ENCODE measurements around the gene EDN2.

Gene EDN2

DNA sequence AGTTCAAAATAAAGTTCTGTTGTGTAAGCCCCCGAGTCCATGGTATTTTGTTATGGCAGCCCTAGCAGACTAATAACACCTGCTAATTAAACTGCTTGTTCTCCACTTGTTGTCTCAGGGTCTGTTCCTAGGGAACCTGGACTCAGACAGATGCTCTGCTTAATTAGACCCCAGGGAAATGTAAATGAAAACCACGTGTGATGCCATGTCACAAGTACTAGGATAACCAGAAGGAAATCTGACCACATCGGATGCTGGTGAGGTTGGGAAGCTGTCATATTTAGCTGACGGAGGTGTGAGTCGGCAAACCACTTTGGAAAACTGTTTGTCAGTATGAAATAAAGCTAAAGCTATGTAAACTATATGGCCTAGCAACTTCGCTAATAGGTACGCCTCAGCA, 19.6 kb downstream of the EDN2 start:
- Histone ChIP-seq H3K79me1 (ENCODE audit: low read depth, low read length) (no peaks in the 10 kb centered on the region), H3K27me3 (ENCODE audit: control insufficient read depth in 3 of 3, insufficient read depth in 3 of 3, low read depth in 1 of 3, low read length in 3 of 3) (peaks cover 0 to 20% (median 0%) of the 10 kb centered on the region in 3 experiments), H3K36me3 (replicated peaks in 1 of 2; ENCODE audit: control insufficient read depth in 2 of 2, insufficient read depth in 2 of 2, low read length in 2 of 2) (no peaks in the 10 kb centered on the region), H3K9ac (ENCODE audit: low read depth, low read length, poor library complexity) (no peak overlapping the region), H3K4me3 (ENCODE audit: low read length in 2 of 2) (no peak overlapping the region), H4K8ac (ENCODE audit: low read depth, low read length) (no peak overlapping the region), H3K18ac (ENCODE audit: low read length) (no peak overlapping the region), H4K91ac (ENCODE audit: low read depth, low read length, poor library complexity) (no peak overlapping the region), H2AFZ (ENCODE audit: low read length) (no peak overlapping the region), H2AK5ac (ENCODE audit: low read depth, low read length) (no peak overlapping the region), H3K14ac (ENCODE audit: low read length) (no peak overlapping the region), H3K9me3 (replicated peaks in 1 of 2; ENCODE audit: control insufficient read depth in 2 of 2, insufficient read depth in 1 of 2, low read depth in 1 of 2, low read length in 2 of 2) (no peaks in the 10 kb centered on the region), H3K4me2 (ENCODE audit: insufficient read depth, low read length, poor library complexity, severe bottlenecking) (no peak overlapping the region), H3K23ac (ENCODE audit: low read depth, low read length, poor library complexity) (no peak overlapping the region), H3K27ac (replicated peaks; ENCODE audit: low read length) (no peak overlapping the region), H2BK5ac (ENCODE audit: low read length) (no peak overlapping the region), H2BK15ac (ENCODE audit: low read length) (no peak overlapping the region), H3K4me1 (ENCODE audit: control insufficient read depth in 2 of 2, insufficient read depth in 1 of 2, low read depth in 1 of 2, low read length in 2 of 2) (no peaks in the 10 kb centered on the region), H2BK120ac (ENCODE audit: low read depth, low read length) (no peak overlapping the region), H2BK12ac (ENCODE audit: low read length) (no peak overlapping the region), H3K4ac (ENCODE audit: low read length) (no peak overlapping the region)
- no CpG with 5 or more reads among the region's 7 CpGs for WGBS, 2 donors (ENCODE audit: extremely low coverage in 2 of 2, insufficient read length in 2 of 2, insufficient replicate concordance in 1 of 2)
- no peak for DNase-seq (ENCODE audit: low spot score)

DNA sequence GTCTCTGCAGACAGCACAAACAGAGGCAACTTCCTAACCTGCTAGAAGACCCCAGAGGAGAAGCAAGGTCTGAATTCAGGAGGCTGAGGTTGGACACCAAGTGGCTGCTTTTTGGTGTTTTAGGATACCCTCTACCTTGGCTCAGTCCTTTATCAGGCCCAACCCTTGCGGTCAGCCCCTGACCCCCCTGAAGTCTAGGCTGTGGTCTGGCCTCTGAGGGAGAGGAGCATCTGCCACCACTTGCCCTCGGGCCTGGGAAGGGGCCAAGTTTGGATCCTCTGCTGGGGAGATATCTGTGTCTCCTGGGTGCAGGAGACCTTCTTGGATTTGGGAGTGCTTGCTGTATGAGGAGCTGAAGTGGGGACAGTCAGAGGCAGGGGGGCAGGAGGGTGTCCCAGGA, 21.0 kb downstream of the EDN2 start:
- Histone ChIP-seq H3K9ac (ENCODE audit: low read depth, low read length, poor library complexity) (no peak overlapping the region), H2BK15ac (ENCODE audit: low read length) (no peak overlapping the region), H2BK12ac (ENCODE audit: low read length) (no peak overlapping the region), H3K14ac (ENCODE audit: low read length) (no peak overlapping the region), H3K18ac (ENCODE audit: low read length) (no peak overlapping the region), H3K4me1 (ENCODE audit: control insufficient read depth in 2 of 2, insufficient read depth in 1 of 2, low read depth in 1 of 2, low read length in 2 of 2) (no peaks in the 10 kb centered on the region), H3K4me3 (ENCODE audit: low read length in 2 of 2) (no peak overlapping the region), H3K4ac (ENCODE audit: low read length) (no peak overlapping the region), H4K91ac (ENCODE audit: low read depth, low read length, poor library complexity) (no peak overlapping the region), H2BK5ac (ENCODE audit: low read length) (no peak overlapping the region), H4K8ac (ENCODE audit: low read depth, low read length) (no peak overlapping the region), H3K36me3 (replicated peaks in 1 of 2; ENCODE audit: control insufficient read depth in 2 of 2, insufficient read depth in 2 of 2, low read length in 2 of 2) (no peaks in the 10 kb centered on the region), H3K27ac (replicated peaks; ENCODE audit: low read length) (no peak overlapping the region), H3K9me3 (replicated peaks in 1 of 2; ENCODE audit: control insufficient read depth in 2 of 2, insufficient read depth in 1 of 2, low read depth in 1 of 2, low read length in 2 of 2) (no peaks in the 10 kb centered on the region), H2AFZ (ENCODE audit: low read length) (no peak overlapping the region), H2AK5ac (ENCODE audit: low read depth, low read length) (no peak overlapping the region), H3K23ac (ENCODE audit: low read depth, low read length, poor library complexity) (no peak overlapping the region), H2BK120ac (ENCODE audit: low read depth, low read length) (no peak overlapping the region), H3K4me2 (ENCODE audit: insufficient read depth, low read length, poor library complexity, severe bottlenecking) (no peak overlapping the region), H3K79me1 (ENCODE audit: low read depth, low read length) (no peaks in the 10 kb centered on the region), H3K27me3 (ENCODE audit: control insufficient read depth in 3 of 3, insufficient read depth in 3 of 3, low read depth in 1 of 3, low read length in 3 of 3) (peaks cover 0 to 31% (median 0%) of the 10 kb centered on the region in 3 experiments)
- WGBS, 2 donors (ENCODE audit: extremely low coverage in 2 of 2, insufficient read length in 2 of 2, insufficient replicate concordance in 1 of 2), result no CpG with 5 or more reads among the region's 2 CpGs
- DNase-seq (ENCODE audit: low spot score), result no peak

GRCh38 chr1:41462680-41463004, 21.8 kb downstream of the EDN2 start:
- Histone ChIP-seq H2AFZ (ENCODE audit: low read length) (no peak overlapping the region), H3K14ac (ENCODE audit: low read length) (no peak overlapping the region), H3K9me3 (replicated peaks in 1 of 2; ENCODE audit: control insufficient read depth in 2 of 2, insufficient read depth in 1 of 2, low read depth in 1 of 2, low read length in 2 of 2) (no peaks in the 10 kb centered on the region), H4K91ac (ENCODE audit: low read depth, low read length, poor library complexity) (no peak overlapping the region), H3K4me3 (ENCODE audit: low read length in 2 of 2) (no peak overlapping the region), H3K23ac (ENCODE audit: low read depth, low read length, poor library complexity) (no peak overlapping the region), H3K9ac (ENCODE audit: low read depth, low read length, poor library complexity) (no peak overlapping the region), H2AK5ac (ENCODE audit: low read depth, low read length) (no peak overlapping the region), H3K4ac (ENCODE audit: low read length) (no peak overlapping the region), H2BK12ac (ENCODE audit: low read length) (no peak overlapping the region), H2BK120ac (ENCODE audit: low read depth, low read length) (no peak overlapping the region), H4K8ac (ENCODE audit: low read depth, low read length) (no peak overlapping the region), H3K36me3 (replicated peaks in 1 of 2; ENCODE audit: control insufficient read depth in 2 of 2, insufficient read depth in 2 of 2, low read length in 2 of 2) (no peaks in the 10 kb centered on the region), H2BK15ac (ENCODE audit: low read length) (no peak overlapping the region), H2BK5ac (ENCODE audit: low read length) (no peak overlapping the region), H3K4me2 (ENCODE audit: insufficient read depth, low read length, poor library complexity, severe bottlenecking) (no peak overlapping the region), H3K18ac (ENCODE audit: low read length) (no peak overlapping the region), H3K4me1 (ENCODE audit: control insufficient read depth in 2 of 2, insufficient read depth in 1 of 2, low read depth in 1 of 2, low read length in 2 of 2) (no peaks in the 10 kb centered on the region), H3K27me3 (ENCODE audit: control insufficient read depth in 3 of 3, insufficient read depth in 3 of 3, low read depth in 1 of 3, low read length in 3 of 3) (peaks cover 0 to 35% (median 0%) of the 10 kb centered on the region in 3 experiments), H3K27ac (replicated peaks; ENCODE audit: low read length) (no peak overlapping the region), H3K79me1 (ENCODE audit: low read depth, low read length) (no peaks in the 10 kb centered on the region)
- DNase-seq (ENCODE audit: low spot score), result no peak
- WGBS, 2 donors (ENCODE audit: extremely low coverage in 2 of 2, insufficient read length in 2 of 2, insufficient replicate concordance in 1 of 2), result no CpG with 5 or more reads among the region's 2 CpGs

DNA sequence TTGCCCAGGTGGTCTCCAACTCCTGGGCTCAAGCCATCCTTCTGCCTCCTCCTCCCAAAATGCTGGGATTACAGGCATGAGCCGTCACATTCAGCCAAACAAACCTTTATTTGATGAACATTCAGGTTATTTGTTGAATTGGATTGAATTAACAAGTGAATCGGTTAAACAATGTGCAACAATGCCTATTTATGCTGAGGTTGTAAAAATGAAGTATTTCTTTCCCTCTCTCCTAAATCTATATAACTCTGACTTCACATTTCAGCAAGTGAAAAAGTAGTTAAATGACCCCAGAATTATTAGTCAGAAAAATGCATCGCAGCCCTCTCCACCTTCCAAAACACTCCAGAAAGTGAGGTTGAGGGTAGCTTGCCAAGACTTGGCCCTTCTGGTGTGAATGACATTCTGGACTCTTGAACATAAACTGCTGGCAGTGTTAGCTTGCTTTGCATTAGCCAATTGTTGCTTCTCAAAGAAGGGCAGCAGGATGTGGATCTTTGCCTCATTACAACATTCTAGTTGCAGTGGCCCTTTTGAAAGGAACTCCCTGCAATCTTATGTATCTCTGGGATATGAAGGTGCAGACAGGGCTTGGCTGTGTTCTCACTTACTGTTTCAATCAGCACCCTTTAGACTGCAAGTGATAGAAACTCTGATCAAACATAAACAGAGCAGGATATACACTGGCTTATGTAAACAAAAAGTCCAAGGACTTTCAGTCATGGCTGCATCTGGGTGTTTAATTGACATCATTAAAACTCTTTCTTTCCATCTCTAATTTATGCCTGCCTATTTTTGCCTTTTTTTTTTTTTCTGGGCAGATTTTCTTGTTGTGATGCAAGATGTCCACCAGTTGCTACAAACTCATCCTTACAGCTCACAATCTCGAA, 22.4 kb downstream of the EDN2 start:
- H3K79me1 ChIP-seq (ENCODE audit: low read depth, low read length), result no peaks in the 10 kb centered on the region
- H3K4me2 ChIP-seq (ENCODE audit: insufficient read depth, low read length, poor library complexity, severe bottlenecking), result no peak overlapping the region
- no peak overlapping the region for H4K91ac ChIP-seq (ENCODE audit: low read depth, low read length, poor library complexity)
- no CpG with 5 or more reads among the region's 4 CpGs for WGBS, 2 donors (ENCODE audit: extremely low coverage in 2 of 2, insufficient read length in 2 of 2, insufficient replicate concordance in 1 of 2)
- no peaks in the 10 kb centered on the region for H3K4me1 ChIP-seq (ENCODE audit: control insufficient read depth in 2 of 2, insufficient read depth in 1 of 2, low read depth in 1 of 2, low read length in 2 of 2)
- no peak overlapping the region for H2BK12ac ChIP-seq (ENCODE audit: low read length)
- H2BK5ac ChIP-seq (ENCODE audit: low read length), result no peak overlapping the region
- no peak overlapping the region for H2BK15ac ChIP-seq (ENCODE audit: low read length)
- no peak overlapping the region for H3K27ac ChIP-seq (replicated peaks; ENCODE audit: low read length)
- no peaks in the 10 kb centered on the region for H3K9me3 ChIP-seq (replicated peaks in 1 of 2; ENCODE audit: control insufficient read depth in 2 of 2, insufficient read depth in 1 of 2, low read depth in 1 of 2, low read length in 2 of 2)
- peak overlapping the region; percentile 29 for H2AFZ ChIP-seq (ENCODE audit: low read length)
- DNase-seq (ENCODE audit: low spot score), result no peak
- no peak overlapping the region for H3K4ac ChIP-seq (ENCODE audit: low read length)
- H3K18ac ChIP-seq (ENCODE audit: low read length), result no peak overlapping the region
- H3K27me3 ChIP-seq (ENCODE audit: control insufficient read depth in 3 of 3, insufficient read depth in 3 of 3, low read depth in 1 of 3, low read length in 3 of 3), result peaks cover 0 to 33% (median 0%) of the 10 kb centered on the region in 3 experiments
- no peak overlapping the region for H3K14ac ChIP-seq (ENCODE audit: low read length)
- H4K8ac ChIP-seq (ENCODE audit: low read depth, low read length), result no peak overlapping the region
- H3K36me3 ChIP-seq (replicated peaks in 1 of 2; ENCODE audit: control insufficient read depth in 2 of 2, insufficient read depth in 2 of 2, low read length in 2 of 2), result no peaks in the 10 kb centered on the region
- no peak overlapping the region for H3K9ac ChIP-seq (ENCODE audit: low read depth, low read length, poor library complexity)
- no peak overlapping the region for H2BK120ac ChIP-seq (ENCODE audit: low read depth, low read length)
- H3K23ac ChIP-seq (ENCODE audit: low read depth, low read length, poor library complexity), result no peak overlapping the region
- no peak overlapping the region for H2AK5ac ChIP-seq (ENCODE audit: low read depth, low read length)
- no peak overlapping the region for H3K4me3 ChIP-seq (ENCODE audit: low read length in 2 of 2)
